ENCODE results near the gene OR2T27. TPM values are rescaled to one million over a fixed set of nuclear protein-coding genes. Genes with fewer than 3 reads are reported as not detected.

Gene OR2T27
- total and polyA plus RNA-seq, 2 of the 4 experiments (the other 2 are of a cell fraction) = not detected

DNA sequence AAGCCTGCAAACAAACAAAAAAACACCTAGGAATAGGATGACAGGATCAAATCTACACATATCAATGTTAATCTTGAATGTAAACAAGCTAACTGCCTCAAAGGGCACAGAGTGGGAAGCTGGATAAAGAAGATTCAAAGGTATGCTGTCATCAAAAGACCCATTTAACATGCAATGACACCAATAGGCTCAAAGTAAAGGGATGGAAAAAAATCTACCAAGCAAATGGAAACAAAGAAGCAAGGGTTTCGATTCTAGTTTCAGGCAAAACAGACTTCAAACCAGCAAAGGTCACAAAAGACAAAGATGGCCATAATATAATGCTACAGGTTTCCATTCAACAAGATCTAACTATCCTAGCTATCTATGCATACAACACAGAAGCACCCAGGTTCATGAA, 41.6 kb downstream of the OR2T27 start:
- ChIA-PET CTCF (no interaction called here), POLR2A (ENCODE audit: unreplicated experiment) (no interaction called here)
- Histone ChIP-seq H3K4me2 (ENCODE audit: low read depth, low read length) (no peak overlapping the region), H3K56ac (ENCODE audit: extremely low read depth, insufficient read depth, low read length) (no peak overlapping the region), H2BK15ac (ENCODE audit: low read depth, low read length) (no peak overlapping the region), H3K4ac (ENCODE audit: low read depth, low read length) (no peak overlapping the region), H2BK20ac (ENCODE audit: low read depth, low read length) (no peak overlapping the region), H2BK5ac (ENCODE audit: low read depth, low read length, poor library complexity, severe bottlenecking) (no peak overlapping the region), H3K27ac (ENCODE audit: insufficient read depth, low read length) (no peak overlapping the region), H3K79me1 (ENCODE audit: low read depth in 1 of 2, low read length in 2 of 2) (no peaks in the 10 kb centered on the region), H4K20me1 (ENCODE audit: insufficient read depth, low read length) (no peaks in the 10 kb centered on the region), H2BK120ac (ENCODE audit: low read depth, low read length) (no peak overlapping the region), H3K4me1 (ENCODE audit: control insufficient read depth, insufficient read depth, low read length) (no peaks in the 10 kb centered on the region), H4K91ac (ENCODE audit: insufficient read depth, low read depth, low read length) (no peak overlapping the region), H3K14ac (replicated peaks; ENCODE audit: low read depth, low read length) (no peak overlapping the region), H2AK5ac (ENCODE audit: low read depth, low read length) (no peak overlapping the region), H2AK9ac (replicated peaks; ENCODE audit: low read depth, low read length, poor library complexity) (no peak overlapping the region), H2AFZ (replicated peaks; ENCODE audit: low read length, poor library complexity) (no peak overlapping the region), H3K36me3 (ENCODE audit: control insufficient read depth, insufficient read depth, low read length) (no peaks in the 10 kb centered on the region), H3K9me3 (ENCODE audit: control insufficient read depth, insufficient read depth, low read length) (no peaks in the 10 kb centered on the region), H4K8ac (ENCODE audit: low read depth in 2 of 2, low read length in 2 of 2) (no peak overlapping the region), H3K9me1 (ENCODE audit: insufficient read depth, low read length) (no peaks in the 10 kb centered on the region), H3K9ac (ENCODE audit: low read depth, low read length) (no peak overlapping the region), H3K27me3 (ENCODE audit: control insufficient read depth, insufficient read depth, low read length) (no peaks in the 10 kb centered on the region), H3K4me3 (ENCODE audit: insufficient read depth, low read depth, low read length) (no peak overlapping the region), H3K18ac (ENCODE audit: low read depth, low read length) (no peak overlapping the region), H4K5ac (ENCODE audit: low read depth, low read length) (no peak overlapping the region), H3K23ac (ENCODE audit: low read depth, low read length) (no peak overlapping the region)
- TF ChIP-seq BHLHE40 (IDR thresholded peaks at IDR 0.05; ENCODE audit: low read depth, low read length) (no peak), FOS (IDR thresholded peaks at IDR 0.05; ENCODE audit: low read depth, low read length) (no peak), CHD1 (IDR thresholded peaks at IDR 0.05; ENCODE audit: low read depth, low read length) (no peak), RFX5 (IDR thresholded peaks at IDR 0.05; ENCODE audit: low read depth, low read length) (no peak), RAD21 (IDR thresholded peaks at IDR 0.05; ENCODE audit: low read length) (no peak)
- TF ChIP-seq, protein P1, sequence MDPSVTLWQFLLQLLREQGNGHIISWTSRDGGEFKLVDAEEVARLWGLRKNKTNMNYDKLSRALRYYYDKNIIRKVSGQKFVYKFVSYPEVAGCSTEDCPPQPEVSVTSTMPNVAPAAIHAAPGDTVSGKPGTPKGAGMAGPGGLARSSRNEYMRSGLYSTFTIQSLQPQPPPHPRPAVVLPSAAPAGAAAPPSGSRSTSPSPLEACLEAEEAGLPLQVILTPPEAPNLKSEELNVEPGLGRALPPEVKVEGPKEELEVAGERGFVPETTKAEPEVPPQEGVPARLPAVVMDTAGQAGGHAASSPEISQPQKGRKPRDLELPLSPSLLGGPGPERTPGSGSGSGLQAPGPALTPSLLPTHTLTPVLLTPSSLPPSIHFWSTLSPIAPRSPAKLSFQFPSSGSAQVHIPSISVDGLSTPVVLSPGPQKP (IDR thresholded peaks at IDR 0.05; ENCODE audit: borderline replicate concordance, low read depth, low read length) = no peak
- TF ChIP-seq, protein P2, sequence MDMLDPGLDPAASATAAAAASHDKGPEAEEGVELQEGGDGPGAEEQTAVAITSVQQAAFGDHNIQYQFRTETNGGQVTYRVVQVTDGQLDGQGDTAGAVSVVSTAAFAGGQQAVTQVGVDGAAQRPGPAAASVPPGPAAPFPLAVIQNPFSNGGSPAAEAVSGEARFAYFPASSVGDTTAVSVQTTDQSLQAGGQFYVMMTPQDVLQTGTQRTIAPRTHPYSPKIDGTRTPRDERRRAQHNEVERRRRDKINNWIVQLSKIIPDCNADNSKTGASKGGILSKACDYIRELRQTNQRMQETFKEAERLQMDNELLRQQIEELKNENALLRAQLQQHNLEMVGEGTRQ (IDR thresholded peaks at IDR 0.05; ENCODE audit: low read depth, low read length) = no peak
- in situ Hi-C loops (cut with MboI; ENCODE audit: low sequenced_read_pairs) (no loop called here), dilution Hi-C loops (cut with HindIII; ENCODE audit: low sequenced_read_pairs, unreplicated experiment) (no loop called here), intact Hi-C loops (cut with micrococcal nuclease) (no loop called here)
- no CpG with 5 or more reads among the region's 1 CpG for WGBS, 2 experiments (ENCODE audit: extremely low coverage in 2 of 2, insufficient read length in 1 of 2)
- BruUV-seq (replicated peaks) = no TSS peak
- no peak for DNase-seq
- no peak for ATAC-seq (ENCODE audit: low read depth)

Data from IMR-90 (cell line).